Endothelial cell of umbilical vein (primary cell): Measurements from ENCODE around the gene KCNQ2. TPM values are rescaled to one million over a fixed set of nuclear protein-coding genes. Genes with fewer than 3 reads are reported as not detected.

Experiments
- BruUV-seq: library from RNA; stranded (reverse); fragments of 400-500 nt; replicated peaks from 2 replicates; lab custom pipeline; 2021; lab: Mats Ljungman, UMichigan
- CTCF ChIA-PET: fragments of 300-600, 350-600 bp; sonication (Branson Sonifier 250); formaldehyde crosslinking; loops from one replicate; lab custom pipeline; 2021; ENCODE audit warnings: antibody characterized with exemption, inconsistent platforms; lab: Charles Lee
- POLR2A ChIA-PET: fragments of 300-600, 350-600 bp; sonication (Branson Sonifier 250); formaldehyde crosslinking; loops from one replicate; lab custom pipeline; 2021; ENCODE audit warnings: antibody characterized with exemption, inconsistent platforms; lab: Charles Lee
- DNase-seq: peaks from one replicate; pipeline ENCODE4 v3.0.0-alpha.2; 2011; ENCODE audit warnings: low read depth, low spot score
- FAIRE-seq: peaks from 2 replicates; lab custom pipeline; 2011; peaks lifted over from hg19 to GRCh38; lab: Jason Lieb, UNC
- H2AFZ ChIP-seq: 2 replicates; pipeline ENCODE4 v1.6.0; 2012; ENCODE audit warnings: low read depth, low read length, control low read depth, inconsistent platforms
- H3K27ac ChIP-seq: 2 replicates; pipeline ENCODE4 v1.5.1; 2011; ENCODE audit warnings: low read depth, mild to moderate bottlenecking, control low read depth, low read length, moderate library complexity; ENCODE audit not compliant: insufficient read depth
- H3K27me3 ChIP-seq, 2 experiments: 2 replicates each; pipeline versions ENCODE4 v1.6.0 to v1.6.1; 2011; ENCODE audit warnings: low read length in 2 of 2, mixed read lengths in 1 of 2; ENCODE audit not compliant: control insufficient read depth in 2 of 2, insufficient read depth in 2 of 2
- H3K36me3 ChIP-seq, 2 experiments: 2 replicates in 1 of 2; 3 replicates in 1 of 2; pipeline ENCODE4 v1.5.1; 2011; ENCODE audit warnings: low read length in 2 of 2, mild to moderate bottlenecking in 1 of 2, moderate library complexity in 1 of 2; ENCODE audit not compliant: control insufficient read depth in 2 of 2, insufficient read depth in 2 of 2; ENCODE audit errors: extremely low read depth in 1 of 2
- H3K4me1 ChIP-seq: 3 replicates; pipeline ENCODE4 v1.5.1; 2011; ENCODE audit warnings: mild to moderate bottlenecking, low read length; ENCODE audit not compliant: control insufficient read depth, insufficient read depth; ENCODE audit errors: extremely low read depth
- H3K4me2 ChIP-seq: 2 replicates; pipeline ENCODE4 v1.6.1; 2011; ENCODE audit warnings: low read length, control low read depth, mixed read lengths; ENCODE audit not compliant: insufficient read depth
- H3K4me3 ChIP-seq, 3 experiments: fragments of 200-600 bp in 1 of 3; sonication (generic), shearing (Covaris generic) in 1 of 3; replicated peaks in 1 of 3; 2 replicates each; pipeline ENCODE4 v1.5.1; 2011 to 2016; ENCODE audit warnings: control low read depth in 3 of 3, low read length in 3 of 3, mild to moderate bottlenecking in 2 of 3, inconsistent platforms in 1 of 3, low read depth in 1 of 3, moderate library complexity in 1 of 3; ENCODE audit not compliant: insufficient read depth in 1 of 3
- H3K79me2 ChIP-seq: 2 replicates; pipeline ENCODE4 v1.6.0; 2012; ENCODE audit warnings: low read length, inconsistent platforms; ENCODE audit not compliant: control insufficient read depth, insufficient read depth
- H3K9ac ChIP-seq: replicated peaks from 2 replicates; pipeline ENCODE3; 2011; ENCODE audit warnings: low read length, control low read depth; ENCODE audit not compliant: insufficient read depth; ENCODE audit errors: extremely low read depth
- H3K9me1 ChIP-seq: replicated peaks from 3 replicates; pipeline ENCODE4 v1.6.0; 2011; ENCODE audit warnings: mild to moderate bottlenecking, low read length; ENCODE audit not compliant: control insufficient read depth, insufficient read depth; ENCODE audit errors: extremely low read depth
- H3K9me3 ChIP-seq: replicated peaks from 2 replicates; pipeline ENCODE4 v1.5.1; 2012; ENCODE audit warnings: low read length, inconsistent platforms; ENCODE audit not compliant: control insufficient read depth, insufficient read depth
- H4K20me1 ChIP-seq: replicated peaks from 2 replicates; pipeline ENCODE3; 2011; ENCODE audit warnings: mild to moderate bottlenecking, low read length; ENCODE audit not compliant: control insufficient read depth, insufficient read depth; ENCODE audit errors: extremely low read depth
- EZH2 ChIP-seq: IDR thresholded peaks from 2 replicates; pipeline ENCODE4 v1.6.1; 2012; ENCODE audit warnings: borderline replicate concordance, low read depth, mild to moderate bottlenecking, moderate library complexity, low read length, inconsistent platforms; ENCODE audit not compliant: severe bottlenecking
- FOS ChIP-seq: IDR thresholded peaks from 2 replicates; pipeline ENCODE4 v1.6.1; 2011; ENCODE audit warnings: mild to moderate bottlenecking, low read length, moderate library complexity, borderline replicate concordance; ENCODE audit not compliant: insufficient read depth
- JUN ChIP-seq: IDR thresholded peaks from 2 replicates; pipeline ENCODE4 v1.6.1; 2011; ENCODE audit warnings: borderline replicate concordance, low read depth; ENCODE audit not compliant: insufficient read length, insufficient read depth
- dilution Hi-C: fragments of 300-500 bp; cut with MboI; formaldehyde crosslinking; loops from one replicate; pipeline ENCODE4 v1.15.0; 2019; ENCODE audit warnings: low sequenced_read_pairs; ENCODE audit not compliant: extremely low pct_ligation_motif_present
- intact Hi-C: fragments of 100-400 bp; cut with micrococcal nuclease; formaldehyde crosslinking; loops from one replicate; pipeline ENCODE4 v1.10.0; 2022
- polyA plus RNA-seq, 4 experiments: library from polyadenylated mRNA; depleted of rRNA in 3 of 4; stranded (reverse) in 3 of 4; unstranded in 1 of 4; fragments of >200 nt; gene quantifications; 2 replicates each; pipeline versions ENCODE4 v1.2.1 to v1.2.3, GENCODE V29; 2011 to 2012; ENCODE audit warnings: missing spikeins in 1 of 4
- total RNA-seq: library from RNA; stranded (reverse); gene quantifications from 2 replicates; pipeline ENCODE4 v1.2.3, GENCODE V29; 2021

Gene KCNQ2
- total and polyA plus RNA-seq, 2 donors (not counting 3 experiments of a cell fraction or from before 2014, with no cell fraction given): not detected

GRCh38 chr20:63407928-63408683 lies 64.3 kb downstream of the KCNQ2 start:
- Histone ChIP-seq H3K4me2 (no peak overlapping the region), H3K9me3 (no peaks in the 10 kb centered on the region), H3K36me3 (no peaks in the 10 kb centered on the region), H4K20me1 (no peaks in the 10 kb centered on the region), H3K9ac (no peak overlapping the region), H2AFZ (no peak overlapping the region), H3K4me3 (no peak overlapping the region), H3K9me1 (no peaks in the 10 kb centered on the region), H3K27ac (no peak overlapping the region), H3K79me2 (no peaks in the 10 kb centered on the region), H3K4me1 (no peaks in the 10 kb centered on the region), H3K27me3 (no peaks in the 10 kb centered on the region)
- ChIA-PET CTCF (no interaction called here), POLR2A (no interaction called here)
- FAIRE-seq (no peak), DNase-seq (no peak)
- dilution Hi-C loops (no loop called here), intact Hi-C loops (no loop called here)
- no peak for TF ChIP-seq EZH2
- BruUV-seq: no TSS peak

DNA sequence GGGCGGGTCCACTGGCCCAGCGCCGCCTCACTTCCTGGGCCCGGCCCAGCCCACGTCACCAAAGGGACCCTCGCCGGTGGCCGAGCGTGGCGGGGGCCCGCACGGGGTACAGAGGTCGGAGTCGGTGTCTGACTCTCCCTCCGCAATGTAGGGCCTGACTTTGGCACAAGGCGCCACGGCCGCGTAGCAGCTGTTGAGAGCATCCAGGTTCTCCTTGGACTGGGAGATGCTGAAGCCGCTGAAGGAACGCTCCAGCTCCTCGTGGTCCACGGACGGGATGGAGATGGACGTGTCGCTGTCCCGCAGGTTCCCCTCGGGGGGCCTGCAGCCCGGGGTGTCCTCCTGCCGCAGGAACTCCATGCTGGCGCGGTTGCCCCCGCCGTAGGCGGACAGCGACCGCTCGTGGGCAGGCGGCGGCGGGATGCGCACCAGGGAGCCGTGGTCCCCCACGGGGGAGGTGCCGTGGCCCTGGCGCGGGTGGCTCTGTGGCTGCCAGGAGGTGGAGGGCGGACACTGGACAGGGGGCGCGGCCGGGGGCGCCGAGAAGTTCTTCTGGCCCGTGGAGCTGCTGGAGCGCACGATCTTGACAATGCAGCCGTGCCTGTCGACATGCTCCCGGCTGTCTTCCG lies 65.7 kb downstream of the KCNQ2 start:
- Histone ChIP-seq H2AFZ (no peak overlapping the region), H3K9me3 (no peaks in the 10 kb centered on the region), H3K9me1 (no peaks in the 10 kb centered on the region), H3K9ac (no peak overlapping the region), H3K4me2 (no peak overlapping the region), H3K27me3 (no peaks in the 10 kb centered on the region), H3K4me3 (no peak overlapping the region), H3K79me2 (no peaks in the 10 kb centered on the region), H4K20me1 (no peaks in the 10 kb centered on the region), H3K36me3 (no peaks in the 10 kb centered on the region), H3K4me1 (no peaks in the 10 kb centered on the region), H3K27ac (no peak overlapping the region)
- TF ChIP-seq FOS (no peak), JUN (no peak)
- dilution Hi-C loops: no loop called here
- no TSS peak for BruUV-seq
- CTCF ChIA-PET: no interaction called here
- FAIRE-seq (no peak), DNase-seq (no peak)
- POLR2A ChIA-PET: no interaction called here
- intact Hi-C loops: no loop called here
